ENCODE measurements around the gene KIF4A. TPM values are rescaled to one million over a fixed set of nuclear protein-coding genes. Genes with fewer than 3 reads are reported as not detected.

The KIF4A gene
- total and polyA plus RNA-seq, 9 of the 15 experiments (the other 6 are each of a cell fraction or from before 2014, with no cell fraction given), result 13.0 to 42.7 (median 35.9) TPM

DNA sequence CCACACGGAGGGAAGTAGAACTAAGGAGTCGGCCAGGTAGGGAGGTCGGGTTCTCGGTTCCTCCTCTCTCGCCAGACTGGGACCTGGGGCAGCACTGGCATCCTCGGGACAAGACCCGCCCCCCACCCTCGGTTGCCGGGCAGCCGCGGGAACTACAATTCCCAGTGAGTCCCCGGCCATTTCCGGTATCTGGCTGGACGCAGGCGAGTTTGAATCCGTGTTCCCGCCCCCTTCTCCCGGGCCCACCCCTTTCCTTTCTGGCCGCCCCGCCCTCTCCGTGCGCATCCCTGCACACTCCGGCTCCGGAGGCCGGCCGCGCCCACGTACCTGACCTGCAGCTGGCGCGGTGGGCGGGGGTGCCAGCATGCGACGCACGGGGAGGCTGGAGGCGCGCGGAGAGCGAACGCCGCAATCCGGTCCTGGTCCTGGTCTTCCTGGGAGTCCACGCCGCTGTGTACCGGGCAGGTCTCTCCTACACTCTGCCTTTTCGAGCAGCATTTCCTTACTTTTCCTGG is 144.5 kb downstream of the KIF4A start (continued):
- TF ChIP-seq, protein P1, sequence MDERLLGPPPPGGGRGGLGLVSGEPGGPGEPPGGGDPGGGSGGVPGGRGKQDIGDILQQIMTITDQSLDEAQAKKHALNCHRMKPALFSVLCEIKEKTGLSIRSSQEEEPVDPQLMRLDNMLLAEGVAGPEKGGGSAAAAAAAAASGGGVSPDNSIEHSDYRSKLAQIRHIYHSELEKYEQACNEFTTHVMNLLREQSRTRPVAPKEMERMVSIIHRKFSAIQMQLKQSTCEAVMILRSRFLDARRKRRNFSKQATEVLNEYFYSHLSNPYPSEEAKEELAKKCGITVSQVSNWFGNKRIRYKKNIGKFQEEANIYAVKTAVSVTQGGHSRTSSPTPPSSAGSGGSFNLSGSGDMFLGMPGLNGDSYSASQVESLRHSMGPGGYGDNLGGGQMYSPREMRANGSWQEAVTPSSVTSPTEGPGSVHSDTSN (CRISPR knock-in tag; IDR thresholded peaks at IDR 0.05; ENCODE audit: low read depth), result no peak
- TF ChIP-seq, protein P1 (tag; conservative IDR thresholded peaks at IDR 0.05; ENCODE audit: low read depth), result no peak
- no peak for TF ChIP-seq FOXJ3 (CRISPR knock-in tag; IDR thresholded peaks at IDR 0.05)
- no peak for TF ChIP-seq FOXA1 (IDR thresholded peaks at IDR 0.05; ENCODE audit: borderline replicate concordance)
- TF ChIP-seq KLF10 (CRISPR knock-in tag; IDR thresholded peaks at IDR 0.05), result no peak
- TF ChIP-seq ZNF561 (CRISPR knock-in tag; conservative IDR thresholded peaks at IDR 0.05), result no peak
- no peak for TF ChIP-seq ZBTB17 (CRISPR knock-in tag; IDR thresholded peaks at IDR 0.05)
- TF ChIP-seq USF2 (CRISPR knock-in tag; IDR thresholded peaks at IDR 0.05), result no peak
- TF ChIP-seq, protein P2, sequence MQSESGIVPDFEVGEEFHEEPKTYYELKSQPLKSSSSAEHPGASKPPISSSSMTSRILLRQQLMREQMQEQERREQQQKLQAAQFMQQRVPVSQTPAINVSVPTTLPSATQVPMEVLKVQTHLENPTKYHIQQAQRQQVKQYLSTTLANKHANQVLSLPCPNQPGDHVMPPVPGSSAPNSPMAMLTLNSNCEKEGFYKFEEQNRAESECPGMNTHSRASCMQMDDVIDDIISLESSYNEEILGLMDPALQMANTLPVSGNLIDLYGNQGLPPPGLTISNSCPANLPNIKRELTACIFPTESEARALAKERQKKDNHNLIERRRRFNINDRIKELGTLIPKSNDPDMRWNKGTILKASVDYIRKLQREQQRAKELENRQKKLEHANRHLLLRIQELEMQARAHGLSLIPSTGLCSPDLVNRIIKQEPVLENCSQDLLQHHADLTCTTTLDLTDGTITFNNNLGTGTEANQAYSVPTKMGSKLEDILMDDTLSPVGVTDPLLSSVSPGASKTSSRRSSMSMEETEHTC (IDR thresholded peaks at IDR 0.05), result no peak
- TF ChIP-seq POLR2B (IDR thresholded peaks at IDR 0.05; ENCODE audit: low read depth, partially characterized antibody), result no peak

All from K562 (cell line).